ENCODE results near the gene SLC16A9.

DNA sequence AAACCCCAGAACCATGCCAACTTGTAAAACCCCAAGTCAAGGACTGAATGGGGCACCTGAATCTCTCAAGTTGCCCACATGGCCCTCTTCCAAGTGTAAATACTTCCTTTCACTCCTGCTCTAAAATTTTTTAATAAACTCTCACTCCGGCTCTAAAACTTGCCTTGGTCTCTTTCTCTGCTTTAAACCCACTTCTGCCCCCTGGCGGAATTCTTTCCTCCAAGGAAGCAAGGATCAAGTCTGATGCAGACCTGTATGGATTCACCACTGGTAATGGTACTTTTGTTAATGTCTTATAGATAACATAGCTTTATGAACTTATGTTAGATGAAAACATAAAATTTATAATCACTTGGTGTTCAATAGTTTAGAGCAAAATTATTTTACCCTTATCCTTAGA, 33.8 kb downstream of the SLC16A9 start:
- no peak for TF ChIP-seq EZH2 (IDR thresholded peaks at IDR 0.05; ENCODE audit: insufficient read depth, poor library complexity, severe bottlenecking)
- no peak for TF ChIP-seq EZH2phosphoT487 (IDR thresholded peaks at IDR 0.05; ENCODE audit: insufficient read depth, low read depth)

All from GM23248 (cell line).